ENCODE data around the gene JPH3.

- TF ChIP-seq POLR2A (IDR thresholded peaks at IDR 0.05; ENCODE audit: low read depth, low read length) (no peak), CBX3 (IDR thresholded peaks at IDR 0.05; ENCODE audit: borderline replicate concordance, low read depth) (no peak), CTCF (IDR thresholded peaks at IDR 0.05 in 2 of 3, conservative IDR thresholded peaks at IDR 0.05 in 1 of 3; ENCODE audit: control insufficient read depth in 2 of 3, extremely low read depth in 1 of 3, insufficient read depth in 1 of 3, low read depth in 3 of 3, low read length in 3 of 3) (no peak), PBX3 (IDR thresholded peaks at IDR 0.05; ENCODE audit: insufficient replicate concordance, low read depth, low read length) (no peak), MEF2A (IDR thresholded peaks at IDR 0.05; ENCODE audit: insufficient read depth, low read depth, low read length) (no peak), CHD2 (IDR thresholded peaks at IDR 0.05; ENCODE audit: borderline replicate concordance, low read depth, low read length) (no peak), HDAC6 (IDR thresholded peaks at IDR 0.05; ENCODE audit: unreplicated experiment) (no peak)
Observed at GRCh38 chr16:87665193-87665592, 62.9 kb downstream of the JPH3 start.

Data from GM12878 (cell line).